NCI-H82 treated with DMSO at 0.1 percent for 48 hours (cell line): ENCODE results near the gene LMNTD2.

ENCODE experiments used
- DNase-seq: peaks from one replicate; lab custom pipeline; 2025; ENCODE audit not compliant: unreplicated experiment; lab: John Stamatoyannopoulos, UW

Gene LMNTD2

GRCh38 chr11:554428-555226 is 5.9 kb downstream of the LMNTD2 start:
- peak; percentile 47 for DNase-seq

- no peak for DNase-seq
Observed at GRCh38 chr11:553988-554340, 6.6 kb downstream of the LMNTD2 start.

- DNase-seq: no peak
Observed at GRCh38 chr11:553083-553987, 7.2 kb downstream of the LMNTD2 start.

GRCh38 chr11:551596-551995 is 8.9 kb downstream of the LMNTD2 start:
- DNase-seq: no peak

- DNase-seq: no peak
Observed at GRCh38 chr11:551131-551530, 9.4 kb downstream of the LMNTD2 start.

- no peak for DNase-seq
Observed at GRCh38 chr11:550746-551085, 9.8 kb downstream of the LMNTD2 start.

GRCh38 chr11:550021-550745 is 10.4 kb downstream of the LMNTD2 start:
- no peak for DNase-seq

GRCh38 chr11:548700-549603 is 11.6 kb downstream of the LMNTD2 start:
- DNase-seq: no peak

- DNase-seq: no peak
Observed at GRCh38 chr11:545171-545570, 15.4 kb downstream of the LMNTD2 start.

- DNase-seq: no peak
Observed at GRCh38 chr11:544817-545166, 15.7 kb downstream of the LMNTD2 start.

GRCh38 chr11:541433-541885 is 19.1 kb downstream of the LMNTD2 start:
- DNase-seq: no peak

- DNase-seq: no peak
Observed at GRCh38 chr11:540583-541432, 19.7 kb downstream of the LMNTD2 start.

- no peak for DNase-seq
Observed at GRCh38 chr11:539971-540481, 20.5 kb downstream of the LMNTD2 start.

GRCh38 chr11:538431-539051 is 22.0 kb downstream of the LMNTD2 start:
- no peak for DNase-seq

- no peak for DNase-seq
Observed at GRCh38 chr11:537622-538430, 22.7 kb downstream of the LMNTD2 start.

GRCh38 chr11:536841-537621 is 23.5 kb downstream of the LMNTD2 start, which contains the start of gene LRRC56:
Gene LRRC56, plus strand, starts transcription at chr11:537527. Its CDS starts 3,158 bp downstream, at chr11:540685.
- DNase-seq: peak; percentile 60
